Measurements from ENCODE around the gene KCNK3.
A peak's percentile ranks its signal among the peaks of the same experiment; 100 is the strongest.

Gene KCNK3

DNA sequence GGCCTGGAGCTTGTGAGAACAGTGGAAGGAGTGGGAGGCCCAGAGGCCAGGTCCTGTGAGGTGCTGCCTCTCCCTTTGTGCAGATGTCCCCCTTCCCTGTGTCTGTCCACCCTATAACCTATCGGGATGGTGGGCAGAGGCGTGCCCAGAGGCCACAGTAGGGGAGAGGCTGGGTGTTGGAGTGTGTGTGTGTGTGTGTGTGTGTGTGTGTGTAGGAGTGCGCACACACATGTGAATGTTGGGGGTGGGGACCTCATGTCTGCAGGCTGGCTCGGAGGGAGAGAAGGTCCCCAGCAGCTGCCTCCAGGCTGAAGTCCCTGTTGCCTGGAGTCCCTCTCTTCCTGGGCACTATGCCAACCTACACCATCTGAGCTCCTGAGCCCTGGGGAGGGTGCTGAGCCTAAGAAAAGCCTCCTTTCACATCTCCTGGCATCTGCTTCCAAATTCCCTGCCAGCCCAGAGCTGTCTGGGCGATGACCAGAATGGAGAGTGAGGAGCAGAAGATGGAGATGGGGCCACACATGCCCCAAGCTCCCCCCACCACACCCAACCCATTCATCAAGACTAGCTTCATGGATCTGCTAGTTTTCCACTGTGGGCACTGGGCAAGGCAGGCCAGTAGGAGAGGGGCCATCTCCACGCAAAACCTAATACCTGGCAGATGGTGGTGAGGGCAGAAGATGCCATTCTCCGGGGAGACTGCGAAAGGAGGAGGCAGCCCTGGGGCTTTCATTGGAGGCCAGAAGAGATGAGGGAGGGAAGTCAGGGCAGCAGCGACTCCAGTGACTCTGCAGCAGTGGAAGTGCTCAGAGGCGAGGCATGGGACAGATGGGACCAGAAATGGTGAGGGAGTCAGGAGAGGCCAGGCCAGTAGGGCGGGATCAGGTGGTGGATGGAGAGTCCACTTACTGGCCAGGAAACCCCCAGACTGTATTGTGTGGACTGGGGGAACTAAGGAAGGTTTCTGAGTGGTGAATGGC is 20.3 kb downstream of the KCNK3 start:
- DNase-seq (ENCODE audit: low read depth), result no peak

- DNase-seq (ENCODE audit: low read depth), result no peak
These were observed 23.2 kb downstream of the KCNK3 start for GRCh38 chr2:26715528-26716270.

- no peak for DNase-seq (ENCODE audit: low read depth)
These were observed 23.8 kb downstream of the KCNK3 start for GRCh38 chr2:26716340-26716739.

DNA sequence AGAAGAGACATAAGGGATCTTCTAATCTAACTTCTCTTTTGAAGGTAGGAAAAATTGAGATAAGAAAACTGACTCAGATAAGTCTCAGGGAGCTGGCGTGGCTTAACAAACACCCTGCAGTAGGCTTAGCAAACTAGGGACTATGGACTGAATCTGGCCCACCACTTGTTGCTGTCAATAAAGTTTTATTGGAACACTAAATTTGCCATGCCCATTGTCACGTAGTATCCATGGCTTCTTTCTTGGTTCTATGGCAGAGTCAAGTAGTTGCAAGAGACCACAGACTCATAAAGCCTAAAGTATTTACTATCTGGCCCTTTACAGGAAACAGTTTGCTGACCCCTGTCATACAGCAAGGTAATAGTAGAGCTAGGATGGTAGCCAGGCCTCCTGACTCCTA is 24.2 kb downstream of the KCNK3 start:
- DNase-seq (ENCODE audit: low read depth), result no peak

GRCh38 chr2:26717362-26717761 is 24.8 kb downstream of the KCNK3 start:
- no peak for DNase-seq (ENCODE audit: low read depth)

DNA sequence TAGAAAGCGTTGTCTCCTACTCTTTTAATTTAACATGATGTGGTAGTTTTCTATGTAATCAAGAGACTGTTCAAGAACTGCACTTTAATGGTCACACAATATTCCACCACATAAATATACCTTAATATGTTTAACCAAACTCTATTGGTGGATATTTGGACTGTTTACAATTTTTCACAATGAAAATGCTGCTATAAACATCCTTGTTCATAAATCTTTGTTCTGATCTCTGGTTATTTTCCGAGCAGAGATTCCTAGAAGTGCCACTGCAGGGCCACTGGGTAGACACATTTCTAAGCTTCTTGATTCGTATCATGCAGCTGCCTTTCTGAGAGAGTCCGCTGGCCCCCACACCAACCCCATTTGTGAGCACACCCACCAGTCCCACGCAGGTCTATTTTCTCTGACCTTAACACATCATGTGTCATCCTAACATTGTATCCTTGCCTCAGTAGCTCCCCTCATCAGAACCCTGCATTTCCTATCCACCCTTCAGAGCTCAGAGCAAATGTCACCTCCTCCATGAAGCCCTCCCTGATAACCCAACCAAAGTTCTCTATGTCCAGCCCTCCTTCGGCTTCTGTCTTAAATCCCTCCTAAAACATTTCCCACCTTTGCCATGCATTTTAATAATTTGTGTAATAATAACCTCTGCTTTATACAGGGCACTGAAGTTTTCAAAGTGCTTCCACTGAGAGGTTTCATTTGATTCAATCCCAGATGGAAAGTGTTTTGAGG is 26.6 kb downstream of the KCNK3 start:
- no peak for DNase-seq (ENCODE audit: low read depth)

GRCh38 chr2:26720322-26721114 is 28.0 kb downstream of the KCNK3 start:
- peak; percentile 59 for DNase-seq (ENCODE audit: low read depth)

DNA sequence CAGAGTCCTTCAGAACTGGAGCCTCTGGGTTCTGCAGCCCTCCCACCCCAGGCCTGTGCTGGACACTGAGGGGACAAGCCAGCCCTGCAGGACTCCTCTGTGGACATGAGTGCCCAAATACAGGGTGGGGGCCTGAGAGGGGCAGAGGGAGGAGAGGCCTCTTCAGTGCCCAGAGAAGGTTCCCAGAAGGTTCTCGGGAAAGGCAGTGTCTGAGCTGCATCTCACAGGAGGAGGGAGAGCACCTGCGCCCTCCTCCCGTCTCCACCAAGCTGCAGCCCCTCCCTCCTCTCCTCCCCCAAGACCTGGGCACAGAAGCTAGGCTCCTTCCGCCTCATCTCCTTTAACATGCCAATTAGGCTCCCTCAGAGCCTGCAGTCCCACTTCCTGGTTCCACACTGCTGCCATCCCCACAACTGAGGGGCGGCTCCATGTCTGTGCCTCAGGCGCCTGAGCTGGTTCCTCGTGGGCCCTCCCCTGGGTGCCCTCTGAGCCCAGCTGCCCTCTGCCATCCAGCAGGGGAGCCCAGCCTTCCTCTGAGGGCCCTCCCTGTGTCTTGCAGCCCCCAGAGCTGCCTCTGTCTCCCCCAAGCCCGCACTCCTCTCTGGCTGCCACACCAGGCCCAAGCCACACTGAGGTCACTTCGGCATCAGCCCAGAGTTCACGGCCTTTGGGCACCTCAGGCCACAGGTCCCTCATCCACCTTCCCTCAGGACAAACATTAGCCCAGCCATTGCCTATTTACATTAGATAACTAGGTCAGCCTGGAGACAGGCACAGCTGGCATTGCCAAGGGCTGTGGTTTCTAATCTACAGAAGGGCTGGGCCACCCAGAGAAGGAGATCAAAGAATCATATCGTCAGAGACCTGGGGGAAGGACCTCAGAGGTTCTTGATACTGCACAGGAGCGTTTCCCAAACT is 28.9 kb downstream of the KCNK3 start:
- DNase-seq (ENCODE audit: low read depth), result no peak

- DNase-seq (ENCODE audit: low read depth), result no peak
These were observed 29.8 kb downstream of the KCNK3 start for GRCh38 chr2:26722328-26722727.

- DNase-seq (ENCODE audit: low read depth), result no peak
These were observed 30.4 kb downstream of the KCNK3 start for GRCh38 chr2:26722911-26723310.

- DNase-seq (ENCODE audit: low read depth), result no peak
These were observed 31.0 kb downstream of the KCNK3 start for GRCh38 chr2:26723475-26723874.

- DNase-seq (ENCODE audit: low read depth), result peak; percentile 89
These were observed 31.6 kb downstream of the KCNK3 start for GRCh38 chr2:26723991-26724750.

DNA sequence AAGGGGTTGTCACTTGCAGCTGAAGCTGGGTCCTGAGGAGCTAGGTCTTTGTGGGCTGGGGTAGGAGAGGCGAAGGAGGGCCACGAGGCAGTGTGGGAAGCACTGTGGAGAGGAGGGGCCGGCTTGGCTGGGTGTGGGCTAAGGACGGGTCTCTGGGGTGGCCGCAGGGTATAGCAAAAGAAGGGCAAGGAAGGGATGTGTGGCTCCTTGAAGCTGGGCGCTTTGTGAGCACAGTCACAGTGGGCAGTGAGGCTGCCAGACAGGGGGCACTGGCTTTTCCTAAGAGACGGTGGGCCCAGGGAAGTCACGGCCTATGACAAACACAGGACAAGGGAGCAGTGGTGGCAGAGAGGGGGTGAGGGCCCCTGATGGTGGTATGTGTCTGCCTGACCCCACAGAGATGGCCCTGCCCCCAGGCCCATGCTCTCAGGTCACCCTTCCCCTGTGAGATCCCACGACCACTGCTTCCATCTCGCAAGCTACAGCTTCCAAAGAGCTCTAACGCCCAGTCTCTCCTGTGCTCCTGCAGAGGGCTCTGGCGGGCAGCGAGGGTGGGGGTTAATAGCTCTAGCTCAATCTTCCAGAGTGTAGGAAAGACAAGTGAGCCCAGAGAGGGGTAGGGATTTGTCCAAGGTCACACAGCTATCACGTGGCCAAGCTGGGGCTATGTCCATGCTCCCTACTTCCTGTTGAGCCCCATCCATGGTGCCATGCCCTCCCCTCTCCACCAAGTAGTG is 32.4 kb downstream of the KCNK3 start:
- DNase-seq (ENCODE audit: low read depth), result no peak

DNA sequence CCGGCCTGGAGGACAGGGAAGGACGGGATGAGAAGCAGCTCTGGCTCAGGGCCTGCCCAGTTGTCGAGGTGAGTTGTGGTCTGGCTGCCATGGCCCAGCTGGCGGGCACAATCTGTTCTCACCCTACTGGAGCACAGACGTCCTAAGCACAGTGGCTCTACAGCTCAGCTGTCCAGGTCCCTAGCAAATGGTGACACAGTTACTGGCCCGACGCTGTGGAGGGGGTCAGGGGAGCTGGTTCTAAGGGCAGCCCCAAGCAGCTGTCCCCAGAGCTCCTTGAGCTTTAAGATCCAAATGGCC is 32.9 kb downstream of the KCNK3 start:
- no peak for DNase-seq (ENCODE audit: low read depth)

DNA sequence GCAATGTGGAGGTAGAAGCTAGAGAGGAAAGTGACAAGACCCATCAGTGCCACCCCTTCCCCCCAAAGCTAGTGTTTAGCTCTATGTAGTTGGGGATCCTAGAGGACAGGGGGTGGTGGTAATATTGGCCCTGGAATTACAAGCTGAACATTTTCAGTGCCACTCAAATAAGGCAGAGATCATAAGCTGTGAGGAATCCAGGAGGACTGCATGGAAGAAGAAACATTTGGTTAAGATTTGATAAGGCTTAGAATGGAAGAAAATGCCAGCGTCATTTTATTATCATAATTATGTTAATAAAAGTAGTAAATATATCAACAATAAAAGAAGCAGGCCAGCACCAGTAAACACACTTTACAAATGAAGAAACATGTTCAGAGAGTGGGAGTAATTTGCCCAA is 33.7 kb downstream of the KCNK3 start:
- DNase-seq (ENCODE audit: low read depth), result no peak

- no peak for DNase-seq (ENCODE audit: low read depth)
These were observed 35.4 kb downstream of the KCNK3 start for GRCh38 chr2:26727641-26728561.

DNA sequence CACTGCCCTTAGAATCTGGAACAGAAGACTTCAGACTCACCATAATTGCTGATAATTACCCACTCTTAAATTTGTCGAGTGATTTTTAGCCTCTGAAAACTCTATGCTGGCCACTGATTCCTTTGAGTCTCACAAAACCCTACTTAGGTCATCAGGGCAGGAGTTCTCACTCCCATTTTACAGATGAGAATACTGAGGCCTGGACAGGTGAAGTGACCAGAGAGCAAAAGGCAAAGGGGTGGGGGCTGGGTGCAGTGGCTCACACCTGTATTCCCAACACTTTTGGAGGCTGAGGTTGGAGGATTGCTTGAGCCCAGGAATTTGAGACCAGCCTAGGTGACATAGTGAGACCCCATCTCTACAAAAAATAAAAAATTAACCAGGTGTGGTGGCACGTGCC is 36.8 kb downstream of the KCNK3 start:
- DNase-seq (ENCODE audit: low read depth), result no peak
